Activated CD4-positive, alpha-beta memory T cell treated with anti-CD3 and anti-CD28 coated beads for 36 hours (primary cell): ENCODE measurements around the gene NLGN4Y. TPM values are rescaled to one million over a fixed set of nuclear protein-coding genes. Genes with fewer than 3 reads are reported as not detected.

Source experiments
- CTCF ChIA-PET: fragments of 350-600 bp; sonication (Branson Sonifier 250); formaldehyde crosslinking; loops from one replicate; lab custom pipeline; 2021; ENCODE audit warnings: antibody characterized with exemption, inconsistent platforms; lab: Charles Lee
- POLR2A ChIA-PET: fragments of 350-600 bp; sonication (Branson Sonifier 250); formaldehyde crosslinking; loops from one replicate; lab custom pipeline; 2021; ENCODE audit warnings: antibody characterized with exemption; lab: Charles Lee
- DNase-seq: peaks from one replicate; pipeline ENCODE4 v3.0.0-alpha.2; 2020
- H3K27ac Mint-ChIP-seq: one replicate; pipeline ENCODE4 v1.8.0; 2021; ENCODE audit warnings: mixed read lengths
- H3K27me3 Mint-ChIP-seq: one replicate; pipeline ENCODE4 v1.8.0; 2021; ENCODE audit warnings: mixed read lengths
- H3K36me3 Mint-ChIP-seq: one replicate; pipeline ENCODE4 v1.8.0; 2021; ENCODE audit warnings: mixed read lengths
- H3K4me1 Mint-ChIP-seq: one replicate; pipeline ENCODE4 v1.8.0; 2021; ENCODE audit warnings: low read depth, mixed read lengths
- H3K4me3 Mint-ChIP-seq: one replicate; pipeline ENCODE4 v1.8.0; 2021; ENCODE audit warnings: mild to moderate bottlenecking, mixed read lengths
- H3K9me3 Mint-ChIP-seq: one replicate; pipeline ENCODE4 v1.8.0; 2021; ENCODE audit warnings: mixed read lengths
- intact Hi-C: fragments of 100-400 bp; cut with micrococcal nuclease; formaldehyde crosslinking; loops from one replicate; pipeline ENCODE4 v1.15.1; 2023
- total RNA-seq, 2 experiments: library from RNA; stranded (reverse); gene quantifications; one replicate each; pipeline ENCODE4 v1.2.3, GENCODE V29; 2021

NLGN4Y gene
- total RNA-seq, 2 experiments from 2014 or later = 3.0 to 3.8 TPM

DNA sequence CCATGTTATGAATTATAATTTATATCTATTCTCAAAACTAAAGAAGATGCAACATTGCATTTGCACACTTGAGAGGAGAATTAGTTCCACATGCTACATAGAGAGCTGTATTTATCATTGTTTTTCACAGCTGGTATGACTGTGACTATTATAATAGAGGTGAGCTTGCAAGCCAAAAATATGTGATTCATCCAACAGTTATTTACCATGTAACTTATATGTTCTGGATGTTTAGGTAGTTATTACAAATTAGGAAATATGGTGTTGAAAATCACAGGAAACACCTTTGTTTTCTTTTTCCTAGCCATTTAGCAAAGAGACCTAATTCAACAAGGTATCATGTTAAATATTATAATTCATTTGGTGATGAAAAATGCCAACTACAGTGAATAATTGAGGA, 183.8 kb downstream of the NLGN4Y start:
- Mint-ChIP-seq H3K27ac (no peak overlapping the region), H3K36me3 (peaks cover 2% of the 10 kb centered on the region), H3K4me3 (no peak overlapping the region), H3K4me1 (no peaks in the 10 kb centered on the region), H3K9me3 (peaks cover 5% of the 10 kb centered on the region), H3K27me3 (no peaks in the 10 kb centered on the region)
- ChIA-PET POLR2A (no interaction called here), CTCF (no interaction called here)
- DNase-seq = no peak
- intact Hi-C loops = no loop called here

GRCh38 chrY:14741596-14741995, 217.3 kb downstream of the NLGN4Y start:
- H3K36me3 Mint-ChIP-seq = no peaks in the 10 kb centered on the region
- H3K9me3 Mint-ChIP-seq = no peaks in the 10 kb centered on the region
- H3K4me1 Mint-ChIP-seq = no peaks in the 10 kb centered on the region
- H3K4me3 Mint-ChIP-seq = no peak overlapping the region
- POLR2A ChIA-PET = no interaction called here
- no peaks in the 10 kb centered on the region for H3K27me3 Mint-ChIP-seq
- no peak for DNase-seq
- CTCF ChIA-PET = no interaction called here
- intact Hi-C loops = no loop called here
- no peak overlapping the region for H3K27ac Mint-ChIP-seq

- no peak overlapping the region for H3K27ac Mint-ChIP-seq
- no peaks in the 10 kb centered on the region for H3K9me3 Mint-ChIP-seq
- H3K36me3 Mint-ChIP-seq = no peaks in the 10 kb centered on the region
- POLR2A ChIA-PET = no interaction called here
- intact Hi-C loops = no loop called here
- DNase-seq = no peak
- no peaks in the 10 kb centered on the region for H3K4me1 Mint-ChIP-seq
- H3K4me3 Mint-ChIP-seq = no peak overlapping the region
- H3K27me3 Mint-ChIP-seq = no peaks in the 10 kb centered on the region
- CTCF ChIA-PET = no interaction called here
These were observed 224.0 kb downstream of the NLGN4Y start for GRCh38 chrY:14748329-14748728.

GRCh38 chrY:14755571-14755970, 231.2 kb downstream of the NLGN4Y start:
- no peak overlapping the region for H3K4me3 Mint-ChIP-seq
- no peaks in the 10 kb centered on the region for H3K4me1 Mint-ChIP-seq
- DNase-seq = no peak
- ChIA-PET POLR2A (no interaction called here), CTCF (no interaction called here)
- intact Hi-C loops = no loop called here
- H3K27ac Mint-ChIP-seq = no peak overlapping the region
- H3K9me3 Mint-ChIP-seq = no peaks in the 10 kb centered on the region
- no peaks in the 10 kb centered on the region for H3K27me3 Mint-ChIP-seq
- H3K36me3 Mint-ChIP-seq = no peaks in the 10 kb centered on the region

DNA sequence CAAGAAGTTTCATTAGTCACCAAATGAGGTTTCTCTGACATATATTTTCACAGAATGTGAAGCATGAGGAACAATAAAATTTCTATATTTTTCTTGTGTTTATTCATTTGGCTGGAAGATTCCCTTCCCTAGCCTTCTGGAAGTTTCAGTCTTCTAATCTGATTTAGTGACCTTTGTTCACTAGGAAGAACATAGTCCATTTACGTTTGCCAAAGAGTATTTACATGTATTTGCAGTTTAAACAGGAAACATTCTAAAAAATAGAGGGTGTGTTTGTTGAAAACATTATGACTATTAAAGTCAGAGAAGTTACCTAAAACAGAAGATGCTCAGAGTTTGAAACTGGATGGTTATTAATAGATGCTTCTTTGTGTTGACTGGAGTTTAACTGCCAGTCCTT, 238.6 kb downstream of the NLGN4Y start:
- POLR2A ChIA-PET = no interaction called here

DNA sequence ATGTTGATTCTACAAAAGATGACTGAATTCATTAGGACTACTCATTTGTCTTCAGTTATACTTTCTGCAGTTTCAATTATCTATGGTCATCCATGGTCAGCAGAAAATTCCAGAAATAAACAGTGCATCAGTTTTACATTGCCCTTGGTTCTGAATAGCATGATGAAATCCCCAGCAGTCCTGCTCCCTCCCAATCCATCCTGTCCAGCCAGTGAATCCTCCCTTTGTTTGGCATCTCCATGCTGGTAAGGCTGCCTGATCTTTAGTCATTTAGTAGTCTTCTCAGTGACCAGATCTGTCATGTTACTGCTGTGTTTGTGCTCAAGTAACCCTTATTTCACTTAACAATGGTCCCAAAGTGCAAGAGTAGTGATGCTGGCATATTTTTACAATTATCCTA, 239.3 kb downstream of the NLGN4Y start:
- Mint-ChIP-seq H3K27me3 (no peaks in the 10 kb centered on the region), H3K4me3 (no peak overlapping the region)
- POLR2A ChIA-PET = no interaction called here

More for the DNA sequence above, 238.6 kb downstream of the NLGN4Y start:
- Mint-ChIP-seq H3K27me3 (no peaks in the 10 kb centered on the region), H3K36me3 (no peaks in the 10 kb centered on the region), H3K4me1 (no peaks in the 10 kb centered on the region), H3K27ac (no peak overlapping the region), H3K4me3 (no peak overlapping the region), H3K9me3 (no peaks in the 10 kb centered on the region)
- CTCF ChIA-PET = no interaction called here
- intact Hi-C loops = no loop called here
- DNase-seq = no peak

DNA sequence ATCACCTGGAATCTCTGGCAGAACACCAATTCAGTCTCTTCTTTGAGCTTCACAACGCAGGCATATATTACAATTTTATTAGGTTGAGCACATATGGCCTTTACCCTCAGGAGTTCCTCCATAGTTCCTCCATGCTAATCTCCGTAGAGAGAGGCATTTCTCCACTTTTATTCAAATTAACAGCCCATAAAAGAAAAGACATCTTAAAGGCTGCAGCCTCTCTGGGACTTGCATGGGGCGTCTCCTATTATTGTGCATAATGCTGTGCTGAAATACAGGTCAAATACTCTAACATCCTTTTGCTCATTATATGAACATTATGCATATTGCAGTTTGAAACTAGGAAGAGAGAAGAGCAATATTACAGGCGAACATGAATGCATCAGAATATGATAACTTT, 253.9 kb downstream of the NLGN4Y start:
- DNase-seq = no peak
- intact Hi-C loops = no loop called here
- no peak overlapping the region for H3K27ac Mint-ChIP-seq
- no peak overlapping the region for H3K4me3 Mint-ChIP-seq
- no peaks in the 10 kb centered on the region for H3K36me3 Mint-ChIP-seq
- H3K27me3 Mint-ChIP-seq = no peaks in the 10 kb centered on the region
- peaks cover 9% of the 10 kb centered on the region for H3K9me3 Mint-ChIP-seq
- H3K4me1 Mint-ChIP-seq = no peaks in the 10 kb centered on the region
- ChIA-PET CTCF (no interaction called here), POLR2A (no interaction called here)

More for the DNA sequence above, 239.3 kb downstream of the NLGN4Y start:
- H3K36me3 Mint-ChIP-seq = no peaks in the 10 kb centered on the region
- no peaks in the 10 kb centered on the region for H3K9me3 Mint-ChIP-seq
- DNase-seq = no peak
- no peaks in the 10 kb centered on the region for H3K4me1 Mint-ChIP-seq
- CTCF ChIA-PET = no interaction called here
- H3K27ac Mint-ChIP-seq = no peak overlapping the region
- intact Hi-C loops = no loop called here

DNA sequence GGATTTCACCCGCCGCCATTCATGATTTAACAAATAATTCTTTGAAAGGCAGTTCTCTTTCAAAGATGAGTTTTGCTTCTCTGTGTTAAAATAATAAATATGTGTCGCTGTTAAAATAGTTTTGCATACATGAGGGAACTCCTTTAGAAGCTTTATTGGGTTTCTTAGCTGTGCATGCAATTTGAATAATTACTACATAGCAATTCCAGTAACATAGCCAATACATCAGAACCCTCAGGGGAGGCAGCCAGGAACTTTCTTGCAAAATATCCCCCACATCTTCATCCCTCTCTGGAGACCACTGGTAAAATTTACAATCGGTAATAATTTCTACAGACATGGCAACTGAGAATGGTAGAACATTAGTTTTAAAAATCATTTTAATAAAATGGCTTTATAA, 268.8 kb downstream of the NLGN4Y start:
- Mint-ChIP-seq H3K4me3 (no peak overlapping the region), H3K27me3 (no peaks in the 10 kb centered on the region), H3K9me3 (no peaks in the 10 kb centered on the region), H3K36me3 (no peaks in the 10 kb centered on the region), H3K4me1 (no peaks in the 10 kb centered on the region), H3K27ac (no peak overlapping the region)
- intact Hi-C loops = no loop called here
- DNase-seq = no peak
- ChIA-PET CTCF (no interaction called here), POLR2A (no interaction called here)

GRCh38 chrY:14793674-14794073, 269.3 kb downstream of the NLGN4Y start:
- POLR2A ChIA-PET = no interaction called here
- no peak for DNase-seq
- Mint-ChIP-seq H3K4me1 (no peaks in the 10 kb centered on the region), H3K27ac (no peak overlapping the region), H3K9me3 (no peaks in the 10 kb centered on the region), H3K4me3 (no peak overlapping the region), H3K36me3 (no peaks in the 10 kb centered on the region), H3K27me3 (no peaks in the 10 kb centered on the region)
- CTCF ChIA-PET = no interaction called here
- intact Hi-C loops = no loop called here

DNA sequence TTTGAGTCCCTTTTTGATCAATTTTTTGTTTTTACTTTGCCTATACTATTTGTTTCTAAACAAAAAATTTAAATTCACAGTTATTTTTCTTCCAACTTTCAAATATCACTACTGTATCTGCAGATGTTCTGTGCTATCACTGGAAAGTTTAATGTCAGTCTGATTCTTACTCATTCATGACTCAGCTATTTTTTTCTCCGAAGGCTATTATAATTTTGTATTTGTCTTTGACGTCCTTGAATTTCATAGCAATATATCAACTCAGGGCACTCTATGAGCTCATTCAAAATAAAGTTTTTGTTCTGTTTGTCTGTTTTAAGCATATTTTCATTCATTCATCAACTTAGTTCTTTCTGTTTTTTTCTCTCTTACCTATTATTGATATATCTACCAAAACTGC, 273.7 kb downstream of the NLGN4Y start:
- H3K36me3 Mint-ChIP-seq = no peaks in the 10 kb centered on the region

DNA sequence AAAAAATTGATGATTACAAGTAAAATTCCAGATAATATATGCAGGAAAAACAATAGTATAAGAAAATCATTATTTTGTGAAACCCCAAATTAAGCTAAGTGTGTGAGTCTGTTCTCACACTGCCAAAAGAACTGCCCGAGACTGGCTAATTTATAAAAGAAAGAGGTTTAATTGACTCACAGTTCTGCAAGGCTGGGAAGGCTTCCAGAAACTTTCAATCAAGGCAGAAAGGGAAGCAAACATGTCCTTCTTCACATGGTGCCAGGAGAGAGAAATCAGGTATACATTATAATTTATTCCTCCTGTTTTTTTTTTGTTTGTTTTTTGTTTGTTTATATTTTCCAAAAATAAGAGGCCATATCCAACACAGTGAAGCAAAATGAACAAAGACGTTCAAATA, 276.8 kb downstream of the NLGN4Y start:
- POLR2A ChIA-PET = no interaction called here

More for the DNA sequence above, 273.7 kb downstream of the NLGN4Y start:
- intact Hi-C loops = no loop called here
- Mint-ChIP-seq H3K27ac (no peak overlapping the region), H3K4me3 (no peak overlapping the region), H3K4me1 (peaks cover 2% of the 10 kb centered on the region), H3K9me3 (no peaks in the 10 kb centered on the region), H3K27me3 (no peaks in the 10 kb centered on the region)
- DNase-seq = no peak
- ChIA-PET POLR2A (no interaction called here), CTCF (no interaction called here)

GRCh38 chrY:14802125-14802524, 277.8 kb downstream of the NLGN4Y start:
- H3K4me3 Mint-ChIP-seq = no peak overlapping the region
- intact Hi-C loops = no loop called here
- DNase-seq = no peak

More for the DNA sequence above, 276.8 kb downstream of the NLGN4Y start:
- Mint-ChIP-seq H3K27me3 (no peaks in the 10 kb centered on the region), H3K4me3 (no peak overlapping the region), H3K36me3 (no peaks in the 10 kb centered on the region), H3K27ac (no peak overlapping the region), H3K9me3 (no peaks in the 10 kb centered on the region), H3K4me1 (peaks cover 2% of the 10 kb centered on the region)
- DNase-seq = no peak
- intact Hi-C loops = no loop called here
- CTCF ChIA-PET = no interaction called here

DNA sequence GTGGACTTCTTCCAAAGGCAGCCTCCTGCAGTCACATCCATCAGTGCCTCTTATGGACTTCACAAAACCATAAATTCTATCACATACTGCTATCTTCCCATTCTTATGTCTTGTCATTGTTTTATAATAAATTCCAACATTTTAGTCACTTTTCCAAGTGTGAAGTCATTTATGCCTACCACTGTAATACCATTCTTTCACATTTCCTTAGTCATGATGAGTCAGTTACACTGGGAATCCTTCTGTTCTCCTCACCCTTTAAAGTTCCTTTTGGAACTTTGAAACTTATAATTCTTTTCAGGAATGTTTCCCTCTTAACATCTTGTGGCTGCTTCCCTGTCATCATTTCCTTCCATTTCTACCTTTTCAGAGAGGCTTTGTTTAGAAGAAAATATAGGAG, 279.7 kb downstream of the NLGN4Y start:
- ChIA-PET CTCF (no interaction called here), POLR2A (no interaction called here)
- Mint-ChIP-seq H3K4me3 (no peak overlapping the region), H3K27ac (no peak overlapping the region), H3K36me3 (no peaks in the 10 kb centered on the region), H3K9me3 (no peaks in the 10 kb centered on the region), H3K4me1 (peaks cover 2% of the 10 kb centered on the region), H3K27me3 (no peaks in the 10 kb centered on the region)
- intact Hi-C loops = no loop called here
- DNase-seq = no peak

More at GRCh38 chrY:14802125-14802524, 277.8 kb downstream of the NLGN4Y start:
- no peaks in the 10 kb centered on the region for H3K36me3 Mint-ChIP-seq
- H3K27ac Mint-ChIP-seq = no peak overlapping the region
- POLR2A ChIA-PET = no interaction called here
- CTCF ChIA-PET = no interaction called here
- peaks cover 2% of the 10 kb centered on the region for H3K4me1 Mint-ChIP-seq
- H3K9me3 Mint-ChIP-seq = no peaks in the 10 kb centered on the region
- no peaks in the 10 kb centered on the region for H3K27me3 Mint-ChIP-seq
